Endothelial cell of umbilical vein (primary cell): Measurements from ENCODE around the gene HOXD8. TPM values are rescaled to one million over a fixed set of nuclear protein-coding genes. Genes with fewer than 3 reads are reported as not detected.

Experiments used
- BruUV-seq: library from RNA; stranded (reverse); fragments of 400-500 nt; replicated peaks from 2 replicates; lab custom pipeline; 2021; lab: Mats Ljungman, UMichigan
- CTCF ChIA-PET: fragments of 300-600, 350-600 bp; sonication (Branson Sonifier 250); formaldehyde crosslinking; loops from one replicate; lab custom pipeline; 2021; ENCODE audit warnings: antibody characterized with exemption, inconsistent platforms; lab: Charles Lee
- POLR2A ChIA-PET: fragments of 300-600, 350-600 bp; sonication (Branson Sonifier 250); formaldehyde crosslinking; loops from one replicate; lab custom pipeline; 2021; ENCODE audit warnings: antibody characterized with exemption, inconsistent platforms; lab: Charles Lee
- DNase-seq: peaks from one replicate; pipeline ENCODE4 v3.0.0-alpha.2; 2011; ENCODE audit warnings: low read depth, low spot score
- FAIRE-seq: peaks from 2 replicates; lab custom pipeline; 2011; peaks lifted over from hg19 to GRCh38; lab: Jason Lieb, UNC
- H2AFZ ChIP-seq: 2 replicates; pipeline ENCODE4 v1.6.0; 2012; ENCODE audit warnings: low read depth, low read length, control low read depth, inconsistent platforms
- H3K27ac ChIP-seq: 2 replicates; pipeline ENCODE4 v1.5.1; 2011; ENCODE audit warnings: low read depth, mild to moderate bottlenecking, control low read depth, low read length, moderate library complexity; ENCODE audit not compliant: insufficient read depth
- H3K27me3 ChIP-seq, 2 experiments: 2 replicates each; pipeline versions ENCODE4 v1.6.0 to v1.6.1; 2011; ENCODE audit warnings: low read length in 2 of 2, mixed read lengths in 1 of 2; ENCODE audit not compliant: control insufficient read depth in 2 of 2, insufficient read depth in 2 of 2
- H3K36me3 ChIP-seq, 2 experiments: 2 replicates in 1 of 2; 3 replicates in 1 of 2; pipeline ENCODE4 v1.5.1; 2011; ENCODE audit warnings: low read length in 2 of 2, mild to moderate bottlenecking in 1 of 2, moderate library complexity in 1 of 2; ENCODE audit not compliant: control insufficient read depth in 2 of 2, insufficient read depth in 2 of 2; ENCODE audit errors: extremely low read depth in 1 of 2
- H3K4me1 ChIP-seq: 3 replicates; pipeline ENCODE4 v1.5.1; 2011; ENCODE audit warnings: mild to moderate bottlenecking, low read length; ENCODE audit not compliant: control insufficient read depth, insufficient read depth; ENCODE audit errors: extremely low read depth
- H3K4me2 ChIP-seq: 2 replicates; pipeline ENCODE4 v1.6.1; 2011; ENCODE audit warnings: low read length, control low read depth, mixed read lengths; ENCODE audit not compliant: insufficient read depth
- H3K4me3 ChIP-seq, 3 experiments: fragments of 200-600 bp in 1 of 3; sonication (generic), shearing (Covaris generic) in 1 of 3; replicated peaks in 1 of 3; 2 replicates each; pipeline ENCODE4 v1.5.1; 2011 to 2016; ENCODE audit warnings: control low read depth in 3 of 3, low read length in 3 of 3, mild to moderate bottlenecking in 2 of 3, inconsistent platforms in 1 of 3, low read depth in 1 of 3, moderate library complexity in 1 of 3; ENCODE audit not compliant: insufficient read depth in 1 of 3
- H3K79me2 ChIP-seq: 2 replicates; pipeline ENCODE4 v1.6.0; 2012; ENCODE audit warnings: low read length, inconsistent platforms; ENCODE audit not compliant: control insufficient read depth, insufficient read depth
- H3K9ac ChIP-seq: replicated peaks from 2 replicates; pipeline ENCODE3; 2011; ENCODE audit warnings: low read length, control low read depth; ENCODE audit not compliant: insufficient read depth; ENCODE audit errors: extremely low read depth
- H3K9me1 ChIP-seq: replicated peaks from 3 replicates; pipeline ENCODE4 v1.6.0; 2011; ENCODE audit warnings: mild to moderate bottlenecking, low read length; ENCODE audit not compliant: control insufficient read depth, insufficient read depth; ENCODE audit errors: extremely low read depth
- H3K9me3 ChIP-seq: replicated peaks from 2 replicates; pipeline ENCODE4 v1.5.1; 2012; ENCODE audit warnings: low read length, inconsistent platforms; ENCODE audit not compliant: control insufficient read depth, insufficient read depth
- H4K20me1 ChIP-seq: replicated peaks from 2 replicates; pipeline ENCODE3; 2011; ENCODE audit warnings: mild to moderate bottlenecking, low read length; ENCODE audit not compliant: control insufficient read depth, insufficient read depth; ENCODE audit errors: extremely low read depth
- CTCF ChIP-seq, 2 donors: IDR thresholded peaks; 1 replicate in 1 of 2; 2 replicates in 1 of 2; pipeline ENCODE4 v1.5.1; 2011; ENCODE audit warnings: low read length in 2 of 2, mild to moderate bottlenecking in 2 of 2, moderate library complexity in 2 of 2, control low read depth in 1 of 2, inconsistent platforms in 1 of 2, low read depth in 1 of 2; ENCODE audit not compliant: insufficient read depth in 1 of 2; ENCODE audit errors: extremely low read depth in 1 of 2
- EZH2 ChIP-seq: IDR thresholded peaks from 2 replicates; pipeline ENCODE4 v1.6.1; 2012; ENCODE audit warnings: borderline replicate concordance, low read depth, mild to moderate bottlenecking, moderate library complexity, low read length, inconsistent platforms; ENCODE audit not compliant: severe bottlenecking
- FOS ChIP-seq: IDR thresholded peaks from 2 replicates; pipeline ENCODE4 v1.6.1; 2011; ENCODE audit warnings: mild to moderate bottlenecking, low read length, moderate library complexity, borderline replicate concordance; ENCODE audit not compliant: insufficient read depth
- GATA2 ChIP-seq: IDR thresholded peaks from 2 replicates; pipeline ENCODE4 v1.7.0; 2011; ENCODE audit warnings: low read depth, mild to moderate bottlenecking, moderate library complexity, mixed read lengths, low read length; ENCODE audit not compliant: insufficient read length, insufficient read depth
- JUN ChIP-seq: IDR thresholded peaks from 2 replicates; pipeline ENCODE4 v1.6.1; 2011; ENCODE audit warnings: borderline replicate concordance, low read depth; ENCODE audit not compliant: insufficient read length, insufficient read depth
- MYC ChIP-seq: IDR thresholded peaks from one replicate; pipeline ENCODE4 v1.6.1; 2011; ENCODE audit warnings: mild to moderate bottlenecking, low read depth, low read length
- POLR2A ChIP-seq: IDR thresholded peaks from 2 replicates; pipeline ENCODE4 v1.6.1; 2012; ENCODE audit warnings: low read depth, mild to moderate bottlenecking, control low read depth, low read length
- POLR2AphosphoS5 ChIP-seq: IDR thresholded peaks from 2 replicates; pipeline ENCODE4 v1.6.1; 2012; ENCODE audit warnings: low read depth, mild to moderate bottlenecking, control low read depth, low read length, moderate library complexity; ENCODE audit not compliant: insufficient read depth
- dilution Hi-C: fragments of 300-500 bp; cut with MboI; formaldehyde crosslinking; loops from one replicate; pipeline ENCODE4 v1.15.0; 2019; ENCODE audit warnings: low sequenced_read_pairs; ENCODE audit not compliant: extremely low pct_ligation_motif_present
- intact Hi-C: fragments of 100-400 bp; cut with micrococcal nuclease; formaldehyde crosslinking; loops from one replicate; pipeline ENCODE4 v1.10.0; 2022
- polyA plus RNA-seq, 4 experiments: library from polyadenylated mRNA; depleted of rRNA in 3 of 4; stranded (reverse) in 3 of 4; unstranded in 1 of 4; fragments of >200 nt; gene quantifications; 2 replicates each; pipeline versions ENCODE4 v1.2.1 to v1.2.3, GENCODE V29; 2011 to 2012; ENCODE audit warnings: missing spikeins in 1 of 4
- total RNA-seq: library from RNA; stranded (reverse); gene quantifications from 2 replicates; pipeline ENCODE4 v1.2.3, GENCODE V29; 2021
- TF ChIP-seq, protein P1 (sequence below): IDR thresholded peaks from 2 replicates; pipeline ENCODE4 v1.6.1; 2011; ENCODE audit not compliant: insufficient read depth, insufficient read length

Gene HOXD8
- total and polyA plus RNA-seq, 2 donors (not counting 3 experiments of a cell fraction or from before 2014, with no cell fraction given), result 6.4 to 15.6 TPM

- POLR2A ChIA-PET, result no interaction called here
- no peaks in the 10 kb centered on the region for H3K79me2 ChIP-seq
Measured at GRCh38 chr2:176172007-176172894, 42.7 kb downstream of the HOXD8 start.

DNA sequence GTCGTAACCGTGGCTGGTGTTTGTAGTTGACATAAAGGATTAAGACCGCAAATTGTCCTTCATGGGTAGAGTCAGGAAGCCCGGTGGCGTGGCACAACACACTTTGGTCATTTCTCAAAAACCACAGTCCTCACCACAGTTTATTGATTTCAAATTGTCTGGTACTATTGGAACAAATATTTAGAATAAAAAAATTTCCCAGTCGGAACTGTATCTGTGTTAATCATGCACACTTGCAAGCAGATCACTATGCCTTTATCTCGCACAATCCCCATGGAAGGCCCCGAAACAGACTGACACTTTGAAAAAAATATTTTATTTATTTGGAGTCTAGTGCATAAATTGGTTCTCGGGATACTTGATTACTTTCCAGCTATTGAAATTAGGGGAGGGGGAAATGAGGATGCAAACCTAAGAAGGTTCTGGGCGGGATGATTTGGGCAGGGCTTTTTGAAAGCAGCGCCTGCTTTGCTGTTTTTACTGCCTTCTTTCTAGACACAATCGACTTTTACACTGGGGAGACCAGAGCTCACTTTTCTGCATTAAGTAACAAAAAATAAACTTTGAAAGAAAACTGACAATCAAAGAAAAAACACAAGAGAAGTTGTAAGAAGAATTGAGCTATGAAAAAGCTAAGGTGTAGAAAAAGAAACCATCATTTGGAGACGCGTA is 43.5 kb downstream of the HOXD8 start:
- TF ChIP-seq POLR2AphosphoS5 (no peak), EZH2 (no peak), POLR2A (no peak), GATA2 (no peak), JUN (no peak), CTCF (IDR thresholded peaks at IDR 0.05; ENCODE audit: extremely low read depth in 1 of 2, insufficient read depth in 1 of 2, low read depth in 1 of 2, low read length in 2 of 2) (no peak), MYC (no peak), FOS (no peak)
- TF ChIP-seq, protein P1, sequence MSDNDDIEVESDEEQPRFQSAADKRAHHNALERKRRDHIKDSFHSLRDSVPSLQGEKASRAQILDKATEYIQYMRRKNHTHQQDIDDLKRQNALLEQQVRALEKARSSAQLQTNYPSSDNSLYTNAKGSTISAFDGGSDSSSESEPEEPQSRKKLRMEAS, result no peak
- Histone ChIP-seq H2AFZ (no peak overlapping the region), H3K79me2 (no peaks in the 10 kb centered on the region), H3K9ac (no peak overlapping the region), H3K27ac (no peak overlapping the region), H3K27me3 (no peaks in the 10 kb centered on the region), H3K9me1 (no peaks in the 10 kb centered on the region), H4K20me1 (no peaks in the 10 kb centered on the region), H3K4me1 (peaks cover 12% of the 10 kb centered on the region), H3K4me3 (no peak overlapping the region), H3K4me2 (peak overlapping the region; percentile 25), H3K36me3 (no peaks in the 10 kb centered on the region), H3K9me3 (no peaks in the 10 kb centered on the region)
- DNase-seq (no peak), FAIRE-seq (no peak)
- intact Hi-C loops, result no loop called here
- POLR2A ChIA-PET, result no interaction called here
- CTCF ChIA-PET, result interaction anchor here (3.5 kb wide), 1 partner anchor 282 kb away, joined by 20 read pairs; no protein-coding TSS in a partner anchor
- dilution Hi-C loops, result no loop called here
- no TSS peak for BruUV-seq

More at GRCh38 chr2:176172007-176172894, 42.7 kb downstream of the HOXD8 start:
- Histone ChIP-seq H3K9me3 (no peaks in the 10 kb centered on the region), H3K9ac (no peak overlapping the region), H2AFZ (no peak overlapping the region), H3K27me3 (no peaks in the 10 kb centered on the region), H3K4me3 (no peak overlapping the region), H3K27ac (no peak overlapping the region), H3K36me3 (no peaks in the 10 kb centered on the region), H3K4me2 (no peak overlapping the region), H3K9me1 (no peaks in the 10 kb centered on the region), H3K4me1 (peaks cover 6% of the 10 kb centered on the region), H4K20me1 (no peaks in the 10 kb centered on the region)
- DNase-seq, result no peak
- TF ChIP-seq POLR2AphosphoS5, result no peak
- intact Hi-C loops, result no loop called here
- CTCF ChIA-PET, result interaction anchor here (1.8 to 3.5 kb wide), 2 partner anchors 10 to 283 kb away, joined by 5 to 20 read pairs; no protein-coding TSS in a partner anchor
- FAIRE-seq, result no peak
- BruUV-seq, result no TSS peak
- dilution Hi-C loops, result no loop called here
